ENCODE data around the gene LRMDA. TPM values are rescaled to one million over a fixed set of nuclear protein-coding genes. Genes with fewer than 3 reads are reported as not detected.

The LRMDA gene
- total and polyA plus RNA-seq, 7 donors, result 2.8 to 22.2 (median 9.0) TPM

DNA sequence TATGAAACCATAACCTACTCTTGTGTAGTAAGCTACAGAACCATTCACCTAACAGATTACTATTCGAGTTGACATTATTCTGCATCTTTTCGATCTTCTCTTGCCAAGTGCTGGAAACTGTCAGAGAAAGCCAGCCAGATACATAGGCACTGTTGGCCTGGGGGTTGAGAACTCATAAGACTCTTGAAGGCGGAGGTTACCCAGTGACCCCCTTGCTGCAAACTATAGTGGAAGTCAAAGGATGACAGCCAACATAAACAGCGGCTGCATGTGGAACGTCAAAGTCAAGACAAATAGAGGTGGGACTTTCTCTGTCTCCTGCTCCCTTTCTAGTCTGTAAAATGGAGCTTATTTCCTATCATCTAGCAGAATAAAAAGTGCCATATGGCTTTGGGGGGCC, 394.2 kb downstream of the LRMDA start:
- no peak for DNase-seq
- WGBS, 2 donors, result 62 to 75% methylated on average over 5 of the region's 5 CpGs
- Histone ChIP-seq H3K4me3 (no peak overlapping the region), H3K27ac (no peak overlapping the region), H3K9me3 (no peaks in the 10 kb centered on the region), H3K4me1 (peaks cover 0 to 31% (median 26%) of the 10 kb centered on the region in 4 donors), H3K36me3 (no peaks in the 10 kb centered on the region), H3K27me3 (no peaks in the 10 kb centered on the region)
- intact Hi-C loops (cut with DNase I), result no loop called here
- no peak for TF ChIP-seq POLR2A (IDR thresholded peaks at IDR 0.05)
- TF ChIP-seq POLR2AphosphoS5 (IDR thresholded peaks at IDR 0.05), result peak in 3 of 4 donors; percentile 9 to 44 (median 16)

DNA sequence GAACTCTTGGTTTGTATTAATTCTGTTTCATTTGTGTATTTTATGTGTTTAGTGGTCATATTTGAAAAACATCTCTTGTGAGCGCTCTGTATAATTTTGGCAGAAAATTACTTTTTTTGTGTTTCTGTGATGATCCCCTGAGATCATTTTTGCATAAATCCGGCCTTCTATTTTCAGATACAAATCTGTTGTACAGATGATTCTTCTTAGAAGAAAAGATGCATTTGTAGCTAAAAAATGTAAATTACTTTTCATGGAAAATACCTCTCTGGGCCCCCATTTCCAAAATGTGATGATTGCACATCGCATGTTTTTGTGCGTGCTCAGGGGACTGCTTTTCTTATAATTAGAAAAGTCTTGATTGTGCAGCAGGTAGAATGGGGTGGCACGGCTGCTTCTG, 395.4 kb downstream of the LRMDA start:
- H3K27me3 ChIP-seq, result no peaks in the 10 kb centered on the region
- DNase-seq, result no peak
- no peak overlapping the region for H3K27ac ChIP-seq
- H3K9me3 ChIP-seq, result no peaks in the 10 kb centered on the region
- intact Hi-C loops (cut with DNase I), result no loop called here
- 76 to 90% methylated on average over 5 of the region's 5 CpGs for WGBS, 2 donors
- no peaks in the 10 kb centered on the region for H3K36me3 ChIP-seq
- peaks cover 0 to 31% (median 26%) of the 10 kb centered on the region in 4 donors for H3K4me1 ChIP-seq
- H3K4me3 ChIP-seq, result no peak overlapping the region
- TF ChIP-seq, protein P1, sequence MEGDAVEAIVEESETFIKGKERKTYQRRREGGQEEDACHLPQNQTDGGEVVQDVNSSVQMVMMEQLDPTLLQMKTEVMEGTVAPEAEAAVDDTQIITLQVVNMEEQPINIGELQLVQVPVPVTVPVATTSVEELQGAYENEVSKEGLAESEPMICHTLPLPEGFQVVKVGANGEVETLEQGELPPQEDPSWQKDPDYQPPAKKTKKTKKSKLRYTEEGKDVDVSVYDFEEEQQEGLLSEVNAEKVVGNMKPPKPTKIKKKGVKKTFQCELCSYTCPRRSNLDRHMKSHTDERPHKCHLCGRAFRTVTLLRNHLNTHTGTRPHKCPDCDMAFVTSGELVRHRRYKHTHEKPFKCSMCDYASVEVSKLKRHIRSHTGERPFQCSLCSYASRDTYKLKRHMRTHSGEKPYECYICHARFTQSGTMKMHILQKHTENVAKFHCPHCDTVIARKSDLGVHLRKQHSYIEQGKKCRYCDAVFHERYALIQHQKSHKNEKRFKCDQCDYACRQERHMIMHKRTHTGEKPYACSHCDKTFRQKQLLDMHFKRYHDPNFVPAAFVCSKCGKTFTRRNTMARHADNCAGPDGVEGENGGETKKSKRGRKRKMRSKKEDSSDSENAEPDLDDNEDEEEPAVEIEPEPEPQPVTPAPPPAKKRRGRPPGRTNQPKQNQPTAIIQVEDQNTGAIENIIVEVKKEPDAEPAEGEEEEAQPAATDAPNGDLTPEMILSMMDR (IDR thresholded peaks at IDR 0.05), result no peak
- TF ChIP-seq EP300 (IDR thresholded peaks at IDR 0.05) (no peak), POLR2A (IDR thresholded peaks at IDR 0.05) (no peak), POLR2AphosphoS5 (IDR thresholded peaks at IDR 0.05) (no peak)

DNA sequence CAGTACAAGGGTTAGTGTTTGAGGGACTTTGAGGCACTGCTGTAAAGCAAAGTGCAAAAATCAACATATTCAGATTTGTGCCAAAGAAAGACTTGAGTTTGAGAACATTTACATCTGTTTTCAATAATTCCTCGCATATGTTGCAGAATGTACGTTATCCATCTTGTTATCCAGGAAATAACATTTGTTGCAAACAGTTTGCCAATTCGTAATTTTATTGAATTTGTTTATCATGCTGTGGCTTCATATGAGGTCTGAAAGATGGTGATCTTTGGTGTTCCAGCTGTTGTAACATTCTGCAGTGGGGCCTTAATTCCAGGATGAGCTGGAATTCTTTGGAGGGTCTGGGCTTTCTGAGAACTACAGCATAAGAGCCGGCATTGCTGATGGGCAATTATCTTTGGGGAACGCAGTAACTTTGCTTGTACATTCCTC, 396.2 kb downstream of the LRMDA start:
- Histone ChIP-seq H3K27me3 (no peaks in the 10 kb centered on the region), H3K9me3 (no peaks in the 10 kb centered on the region), H3K4me3 (no peak overlapping the region), H3K27ac (no peak overlapping the region), H3K36me3 (no peaks in the 10 kb centered on the region), H3K4me1 (peaks cover 0 to 31% (median 26%) of the 10 kb centered on the region in 4 donors)
- WGBS, 2 donors, result 83 to 86% methylated on average over 5 of the region's 5 CpGs
- intact Hi-C loops (cut with DNase I), result no loop called here
- no peak for TF ChIP-seq EP300 (IDR thresholded peaks at IDR 0.05)
- no peak for DNase-seq

DNA sequence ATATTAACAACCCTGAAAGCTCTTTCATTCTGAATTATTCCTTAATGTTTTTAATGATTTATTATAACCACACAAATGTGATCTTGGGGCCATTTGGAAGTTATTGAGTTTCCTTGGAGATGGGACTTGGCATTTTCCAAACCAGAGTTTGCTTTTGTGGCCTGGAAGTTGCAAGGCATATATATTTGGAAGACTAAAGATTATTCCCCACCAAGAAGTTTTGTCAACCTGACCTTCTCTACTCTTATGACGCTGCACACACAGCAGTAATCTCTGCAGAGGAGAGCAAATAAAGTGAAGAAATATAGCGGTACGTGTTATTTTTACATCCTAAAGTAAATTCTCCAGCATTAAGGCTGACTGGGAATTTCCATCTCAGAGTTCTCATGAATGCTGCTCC, 397.0 kb downstream of the LRMDA start:
- H3K27ac ChIP-seq, result no peak overlapping the region
- intact Hi-C loops (cut with DNase I), result no loop called here
- no peak for DNase-seq
- H3K9me3 ChIP-seq, result no peaks in the 10 kb centered on the region
- no peak overlapping the region for H3K4me3 ChIP-seq
- TF ChIP-seq EP300 (IDR thresholded peaks at IDR 0.05) (no peak), POLR2AphosphoS5 (IDR thresholded peaks at IDR 0.05) (no peak), POLR2A (IDR thresholded peaks at IDR 0.05) (no peak)
- TF ChIP-seq, protein P1 (IDR thresholded peaks at IDR 0.05), result no peak
- H3K27me3 ChIP-seq, result no peaks in the 10 kb centered on the region
- no peaks in the 10 kb centered on the region for H3K36me3 ChIP-seq
- peaks cover 0 to 31% (median 26%) of the 10 kb centered on the region in 4 donors for H3K4me1 ChIP-seq
- 79 to 85% methylated on average over 3 of the region's 3 CpGs for WGBS, 2 donors

DNA sequence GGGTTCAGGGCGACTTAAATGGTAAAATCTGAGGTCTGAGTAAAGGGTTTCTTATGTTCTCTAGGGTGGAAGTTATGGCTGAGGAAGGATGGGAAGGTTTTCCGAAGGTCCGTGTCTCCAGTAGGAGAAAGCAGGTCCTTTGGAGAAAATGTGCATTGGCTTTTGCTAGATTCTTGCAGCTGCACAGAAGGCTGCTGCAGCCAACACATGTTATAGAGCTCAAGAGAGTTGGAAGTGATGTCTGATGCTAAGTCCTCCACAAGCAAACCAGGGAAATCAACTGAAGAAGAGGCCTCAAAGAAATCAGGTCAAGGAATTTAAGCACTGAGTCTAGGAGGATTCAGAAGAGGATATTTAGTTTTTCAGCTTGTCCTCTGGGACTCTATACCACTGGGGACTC, 404.6 kb downstream of the LRMDA start:
- TF ChIP-seq, protein P1 (IDR thresholded peaks at IDR 0.05), result no peak
- TF ChIP-seq POLR2AphosphoS5 (IDR thresholded peaks at IDR 0.05), result no peak
- no peak for TF ChIP-seq POLR2A (IDR thresholded peaks at IDR 0.05)
- TF ChIP-seq EP300 (IDR thresholded peaks at IDR 0.05), result no peak
- intact Hi-C loops (cut with DNase I), result no loop called here
- no peak for DNase-seq
- WGBS, 2 donors, result 75 to 93% methylated on average over 3 of the region's 3 CpGs
- Histone ChIP-seq H3K9me3 (no peaks in the 10 kb centered on the region), H3K27ac (no peak overlapping the region), H3K36me3 (no peaks in the 10 kb centered on the region), H3K4me3 (no peak overlapping the region), H3K27me3 (no peaks in the 10 kb centered on the region), H3K4me1 (peaks cover 0 to 5% (median 5%) of the 10 kb centered on the region in 4 donors)

DNA sequence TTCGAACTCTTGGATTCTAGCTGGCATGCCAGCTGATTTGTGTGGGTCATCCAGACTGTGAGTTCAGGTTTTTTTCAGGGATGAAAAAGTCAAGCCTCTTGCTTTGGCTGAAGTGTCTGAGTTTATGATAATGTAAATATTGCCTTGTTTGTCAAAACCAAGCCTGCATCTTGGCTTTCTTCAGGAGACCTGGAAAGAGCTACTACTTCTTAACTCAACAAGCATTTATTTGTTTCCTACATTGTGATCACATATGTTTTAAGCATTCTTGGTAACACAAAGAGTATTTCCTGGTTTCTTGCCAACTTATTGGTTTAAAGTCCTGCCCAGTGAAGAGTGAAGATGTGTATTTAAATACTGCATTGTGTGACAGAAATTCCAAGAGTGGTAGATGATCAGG, 407.1 kb downstream of the LRMDA start:
- DNase-seq, result no peak
- intact Hi-C loops (cut with DNase I), result no loop called here
- no peak overlapping the region for H3K27ac ChIP-seq
- peaks cover 0 to 6% (median 5%) of the 10 kb centered on the region in 4 donors for H3K4me1 ChIP-seq
- no peaks in the 10 kb centered on the region for H3K36me3 ChIP-seq
- TF ChIP-seq POLR2A (IDR thresholded peaks at IDR 0.05) (no peak), POLR2AphosphoS5 (IDR thresholded peaks at IDR 0.05) (no peak), EP300 (IDR thresholded peaks at IDR 0.05) (no peak)
- TF ChIP-seq, protein P1 (IDR thresholded peaks at IDR 0.05), result no peak
- H3K9me3 ChIP-seq, result no peaks in the 10 kb centered on the region
- no peak overlapping the region for H3K4me3 ChIP-seq
- H3K27me3 ChIP-seq, result no peaks in the 10 kb centered on the region
- WGBS, 2 donors, result 73 to 76% methylated on average over 1 of the region's 1 CpG

Measured in sigmoid colon (tissue), 7 donors.